Activated CD4-positive, CD25-positive, alpha-beta regulatory T cell treated with anti-CD3 and anti-CD28 coated beads, Interleukin-2, amount 50 U/mL, for 16 hours (primary cell): ENCODE measurements around the gene MOV10.
"Not testable (repeated sequence)": the region's sequence is repeated elsewhere in the genome, so short reads cannot be mapped to it uniquely, and the experiment has no call there.

Experiments
- DNase-seq: peaks from one replicate; pipeline ENCODE4 v3.0.0-alpha.2; 2020; ENCODE audit warnings: low read depth, low spot score

Gene MOV10, protein sequence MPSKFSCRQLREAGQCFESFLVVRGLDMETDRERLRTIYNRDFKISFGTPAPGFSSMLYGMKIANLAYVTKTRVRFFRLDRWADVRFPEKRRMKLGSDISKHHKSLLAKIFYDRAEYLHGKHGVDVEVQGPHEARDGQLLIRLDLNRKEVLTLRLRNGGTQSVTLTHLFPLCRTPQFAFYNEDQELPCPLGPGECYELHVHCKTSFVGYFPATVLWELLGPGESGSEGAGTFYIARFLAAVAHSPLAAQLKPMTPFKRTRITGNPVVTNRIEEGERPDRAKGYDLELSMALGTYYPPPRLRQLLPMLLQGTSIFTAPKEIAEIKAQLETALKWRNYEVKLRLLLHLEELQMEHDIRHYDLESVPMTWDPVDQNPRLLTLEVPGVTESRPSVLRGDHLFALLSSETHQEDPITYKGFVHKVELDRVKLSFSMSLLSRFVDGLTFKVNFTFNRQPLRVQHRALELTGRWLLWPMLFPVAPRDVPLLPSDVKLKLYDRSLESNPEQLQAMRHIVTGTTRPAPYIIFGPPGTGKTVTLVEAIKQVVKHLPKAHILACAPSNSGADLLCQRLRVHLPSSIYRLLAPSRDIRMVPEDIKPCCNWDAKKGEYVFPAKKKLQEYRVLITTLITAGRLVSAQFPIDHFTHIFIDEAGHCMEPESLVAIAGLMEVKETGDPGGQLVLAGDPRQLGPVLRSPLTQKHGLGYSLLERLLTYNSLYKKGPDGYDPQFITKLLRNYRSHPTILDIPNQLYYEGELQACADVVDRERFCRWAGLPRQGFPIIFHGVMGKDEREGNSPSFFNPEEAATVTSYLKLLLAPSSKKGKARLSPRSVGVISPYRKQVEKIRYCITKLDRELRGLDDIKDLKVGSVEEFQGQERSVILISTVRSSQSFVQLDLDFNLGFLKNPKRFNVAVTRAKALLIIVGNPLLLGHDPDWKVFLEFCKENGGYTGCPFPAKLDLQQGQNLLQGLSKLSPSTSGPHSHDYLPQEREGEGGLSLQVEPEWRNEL

DNA sequence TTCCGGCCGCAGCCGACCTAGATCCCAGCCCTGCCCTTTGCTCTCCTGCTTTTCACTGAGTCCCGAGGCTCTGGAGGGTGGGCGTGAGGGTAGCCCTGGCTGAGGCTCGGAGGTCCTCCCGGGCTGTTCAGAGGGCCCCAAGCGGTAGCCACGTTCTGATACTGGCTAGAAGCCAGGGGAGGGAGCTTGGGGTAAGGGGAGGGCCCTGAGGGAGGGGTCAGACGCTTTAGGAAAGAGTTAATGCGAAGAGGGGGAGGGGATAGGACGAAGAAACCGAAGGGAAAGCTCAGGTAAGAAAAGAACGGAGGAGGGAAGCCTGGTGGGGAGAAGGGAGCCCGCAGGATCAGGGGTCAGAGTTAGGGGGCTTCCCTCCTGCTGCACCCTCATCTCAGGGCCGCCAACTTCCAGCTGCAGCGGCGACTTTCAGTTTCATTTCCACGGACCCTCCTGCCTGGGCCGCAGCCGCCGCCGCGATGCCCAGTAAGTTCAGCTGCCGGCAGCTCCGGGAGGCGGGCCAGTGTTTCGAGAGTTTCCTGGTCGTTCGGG is at the start of gene MOV10:
Gene MOV10 (plus strand): TSS at position 220 of the 546 bp plus-strand sequence. CDS start 254 bp downstream, at position 474.
- no peak for DNase-seq

DNA sequence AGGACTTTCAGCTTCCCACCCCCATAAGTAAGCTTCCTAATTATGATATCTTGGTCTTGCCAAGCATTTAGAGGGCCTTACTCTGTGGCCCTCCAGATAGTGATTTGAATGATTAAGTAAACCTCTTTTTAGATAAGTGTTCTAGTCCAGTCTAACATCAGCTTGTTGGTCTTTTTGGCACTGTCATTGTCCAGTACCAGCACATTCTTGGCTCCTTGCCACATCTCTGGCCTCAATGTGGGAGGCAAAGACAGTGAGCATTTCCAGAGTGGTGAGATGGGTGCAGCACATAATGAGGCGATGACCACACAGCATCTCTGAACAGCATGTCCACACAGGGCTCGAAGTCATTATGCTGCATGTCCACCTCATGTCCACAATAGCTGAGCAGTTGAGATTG is 48.8 kb upstream of the MOV10 start:
- DNase-seq: no peak

GRCh38 chr1:112626193-112626592 is 48.3 kb upstream of the MOV10 start:
- DNase-seq: no peak

DNA sequence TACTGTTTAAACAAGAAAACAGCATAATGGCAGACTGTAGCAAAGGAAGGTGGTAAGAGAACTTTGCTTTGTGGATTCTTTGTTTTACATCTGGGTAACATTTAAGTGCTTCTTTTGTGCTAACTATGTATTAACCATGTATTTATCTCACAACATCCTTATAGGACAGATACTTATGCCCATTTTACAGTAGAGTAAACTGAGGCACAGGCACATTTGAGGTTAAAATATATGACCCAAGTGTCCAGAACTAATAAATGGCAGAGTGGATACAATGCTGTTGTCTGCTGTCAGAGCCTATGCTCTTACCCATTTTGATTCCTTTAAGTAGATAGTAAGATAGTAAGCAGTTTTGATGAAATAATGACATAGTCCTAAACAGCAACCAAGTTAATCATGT is 47.6 kb upstream of the MOV10 start:
- DNase-seq: no peak

- no peak for DNase-seq
These were observed 45.9 kb upstream of the MOV10 start for GRCh38 chr1:112628516-112628915.

- DNase-seq: no peak
These were observed 45.2 kb upstream of the MOV10 start for GRCh38 chr1:112629256-112629655.

DNA sequence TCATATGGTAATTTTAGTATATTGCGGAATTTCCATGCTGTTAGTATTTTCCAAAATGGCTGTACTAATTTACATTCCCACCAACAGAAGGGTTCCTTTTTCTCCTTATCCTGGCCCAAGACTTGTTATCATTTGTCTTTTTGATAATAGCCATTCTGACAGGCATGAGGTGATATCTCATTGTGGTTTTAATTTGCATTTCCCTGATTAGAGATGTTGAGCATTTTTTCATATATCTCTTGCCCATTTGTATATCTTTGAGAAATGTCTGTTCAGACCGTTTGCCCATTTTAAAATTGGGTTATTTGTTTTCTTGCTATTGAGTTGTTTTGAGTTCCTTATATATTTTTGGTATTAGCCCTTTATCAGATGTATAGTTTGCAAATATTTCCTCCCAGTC is 40.8 kb upstream of the MOV10 start:
- no peak for DNase-seq

DNA sequence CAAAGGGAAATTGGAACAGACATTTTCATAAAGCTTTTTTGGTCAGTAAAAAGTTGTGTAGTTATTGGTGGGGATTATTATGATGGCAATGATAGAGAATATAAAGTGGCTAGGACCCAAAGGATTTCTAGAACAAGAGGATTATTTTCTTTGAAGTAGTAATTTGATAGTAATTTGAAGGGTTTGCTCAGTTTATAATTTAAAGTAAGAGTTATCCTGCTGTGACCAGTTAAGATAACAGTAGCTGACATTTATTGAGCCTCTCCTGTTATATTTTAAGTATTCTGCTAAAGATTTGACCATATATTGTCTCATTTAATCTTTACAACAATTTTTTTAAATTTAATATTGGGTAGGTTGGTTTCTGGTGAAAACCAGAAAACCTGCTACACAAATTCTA is 40.1 kb upstream of the MOV10 start:
- DNase-seq: no peak

DNA sequence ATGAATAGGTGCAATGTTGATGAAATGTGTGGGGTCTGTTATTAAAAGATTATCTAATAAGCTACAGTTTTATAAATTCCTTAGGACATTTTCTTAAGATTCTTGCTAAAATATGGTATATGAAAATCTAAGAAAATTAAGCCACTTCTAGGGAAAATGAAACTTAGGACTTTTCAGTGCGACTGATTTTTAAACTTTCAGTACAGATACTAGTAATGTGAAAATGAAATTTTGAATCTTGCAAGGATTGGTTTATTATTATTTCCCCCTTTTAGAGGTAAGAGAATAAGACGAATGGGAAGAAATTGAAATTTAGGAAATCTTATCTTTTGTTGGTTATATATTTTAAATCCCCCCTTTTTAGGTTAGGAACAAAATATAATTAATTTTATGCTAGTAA is 38.4 kb upstream of the MOV10 start:
- DNase-seq: no peak

DNA sequence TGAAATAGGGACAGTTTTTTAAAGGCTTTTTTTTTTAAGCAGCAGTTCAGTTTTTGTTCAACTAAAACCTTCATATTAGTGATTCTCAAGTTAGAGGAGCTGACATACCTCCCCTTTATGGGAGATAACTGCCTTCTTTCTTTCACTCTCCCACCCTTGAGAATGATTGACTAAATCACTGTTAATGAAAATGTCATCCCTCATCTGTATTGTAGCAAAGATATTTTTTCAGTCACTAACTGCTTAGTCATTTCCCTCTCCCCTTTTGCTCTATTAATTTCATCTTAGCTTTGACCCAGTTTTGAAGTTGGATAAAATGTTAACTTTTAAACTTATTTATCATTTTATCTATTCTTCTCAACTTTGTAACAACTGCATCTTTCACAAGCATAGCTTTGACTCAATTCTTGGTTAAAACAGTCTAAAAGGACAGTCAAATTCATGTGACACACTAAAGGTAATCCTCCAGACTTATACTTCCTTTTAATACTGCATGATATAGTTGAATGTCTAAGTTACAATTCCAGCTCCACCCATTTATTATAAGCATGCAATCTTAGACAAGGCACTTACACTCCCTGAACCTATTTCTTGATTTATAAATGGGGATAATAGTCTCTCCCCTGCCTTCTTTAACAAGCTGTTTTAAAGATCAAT is 37.7 kb upstream of the MOV10 start:
- DNase-seq: no peak

- no peak for DNase-seq
These were observed 37.0 kb upstream of the MOV10 start for GRCh38 chr1:112637254-112638109.

DNA sequence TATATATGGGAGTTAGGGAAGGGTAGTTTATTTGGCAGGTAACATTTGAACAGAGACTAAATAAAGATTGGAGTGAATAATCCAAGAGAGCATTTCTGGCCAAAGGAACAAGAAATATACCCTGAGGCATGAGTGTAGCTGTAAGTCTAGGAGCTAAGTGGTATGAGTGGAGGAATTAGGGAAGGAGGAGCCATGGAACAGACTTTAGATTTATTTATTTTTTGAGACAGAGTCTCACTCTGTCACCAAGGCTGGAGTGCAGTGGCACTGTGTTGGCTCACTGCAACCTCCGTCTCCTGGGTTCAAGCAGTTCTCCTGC is 36.4 kb upstream of the MOV10 start:
- DNase-seq: no peak

DNA sequence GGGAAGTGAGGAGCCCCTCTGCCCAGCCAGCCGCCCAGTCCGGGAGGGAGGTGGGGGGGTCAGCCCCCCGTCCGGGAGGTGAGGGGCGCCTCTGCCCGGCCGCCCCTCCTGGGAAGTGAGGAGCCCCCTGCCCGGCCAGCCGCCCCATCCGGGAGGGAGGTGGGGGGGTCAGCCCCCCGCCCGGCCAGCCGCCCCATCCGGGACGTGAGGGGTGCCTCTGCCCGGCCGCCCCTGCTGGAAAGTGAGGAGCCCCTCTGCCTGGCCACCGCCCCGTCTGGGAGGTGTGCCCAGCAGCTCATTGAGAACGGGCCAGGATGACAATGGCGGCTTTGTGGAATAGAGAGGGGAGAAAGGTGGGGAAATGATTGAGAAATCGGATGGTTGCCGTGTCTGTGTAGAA is 34.0 kb upstream of the MOV10 start:
- not testable (repeated sequence) for DNase-seq

GRCh38 chr1:112643080-112643479 is 31.4 kb upstream of the MOV10 start:
- no peak for DNase-seq

- no peak for DNase-seq
These were observed 28.2 kb upstream of the MOV10 start for GRCh38 chr1:112646225-112646624.

- no peak for DNase-seq
These were observed 23.3 kb upstream of the MOV10 start for GRCh38 chr1:112651205-112651604.

- no peak for DNase-seq
These were observed 8.6 kb upstream of the MOV10 start for GRCh38 chr1:112665857-112666256.

DNA sequence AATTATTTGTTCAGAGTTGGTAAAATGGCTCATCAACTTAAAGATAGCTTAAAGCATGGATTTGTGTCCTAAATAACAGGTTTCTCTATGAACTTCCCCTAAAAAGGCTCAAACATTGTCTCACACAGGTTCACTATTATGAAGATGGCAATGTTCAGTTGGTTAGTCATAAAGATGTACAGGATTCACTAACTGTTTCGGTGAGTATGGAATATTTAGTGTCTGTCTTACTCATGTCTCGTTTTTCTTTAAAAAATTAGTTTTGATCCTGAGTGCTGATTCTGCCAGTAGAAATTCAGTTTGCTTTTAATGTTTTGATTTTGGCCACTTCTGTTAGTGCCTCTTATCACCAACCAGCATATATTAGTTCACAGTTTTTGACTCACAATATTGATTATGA is 7.5 kb upstream of the MOV10 start:
- DNase-seq: no peak

GRCh38 chr1:112672009-112672408 is 2.5 kb upstream of the MOV10 start:
- no peak for DNase-seq

- no peak for DNase-seq
These were observed 1.6 kb upstream of the MOV10 start for GRCh38 chr1:112672842-112673241.
